ENCODE data around the gene TBKBP1.
"Not testable (repeated sequence)": the region's sequence is repeated elsewhere in the genome, so short reads cannot be mapped to it uniquely, and the experiment has no call there.

Gene TBKBP1

DNA sequence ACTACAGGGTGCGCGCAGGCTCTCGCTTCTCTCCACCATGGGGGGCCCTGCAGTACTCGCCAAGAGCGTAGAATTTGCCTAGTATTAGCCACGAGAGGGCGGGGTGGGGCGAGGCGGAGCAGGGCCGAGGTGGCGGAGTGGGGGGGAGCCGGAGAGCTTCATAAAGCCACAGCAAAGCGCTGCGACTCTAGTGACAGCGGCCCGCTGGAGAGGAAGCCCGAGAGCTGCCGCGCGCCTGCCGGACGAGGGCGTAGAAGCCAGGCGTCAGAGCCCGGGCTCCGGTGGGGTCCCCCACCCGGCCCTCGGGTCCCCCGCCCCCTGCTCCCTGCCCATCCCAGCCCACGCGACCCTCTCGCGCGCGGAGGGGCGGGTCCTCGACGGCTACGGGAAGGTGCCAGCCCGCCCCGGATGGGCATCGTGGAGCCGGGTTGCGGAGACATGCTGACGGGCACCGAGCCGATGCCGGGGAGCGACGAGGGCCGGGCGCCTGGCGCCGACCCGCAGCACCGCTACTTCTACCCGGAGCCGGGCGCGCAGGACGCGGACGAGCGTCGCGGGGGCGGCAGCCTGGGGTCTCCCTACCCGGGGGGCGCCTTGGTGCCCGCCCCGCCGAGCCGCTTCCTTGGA is 39.2 kb downstream of the TBKBP1 start, which contains the start of gene TBX21:
TBX21 (plus strand) TSS at position 190 of the 627 bp plus-strand sequence; CDS start at position 409, 219 bp downstream.
- no peak for DNase-seq

DNA sequence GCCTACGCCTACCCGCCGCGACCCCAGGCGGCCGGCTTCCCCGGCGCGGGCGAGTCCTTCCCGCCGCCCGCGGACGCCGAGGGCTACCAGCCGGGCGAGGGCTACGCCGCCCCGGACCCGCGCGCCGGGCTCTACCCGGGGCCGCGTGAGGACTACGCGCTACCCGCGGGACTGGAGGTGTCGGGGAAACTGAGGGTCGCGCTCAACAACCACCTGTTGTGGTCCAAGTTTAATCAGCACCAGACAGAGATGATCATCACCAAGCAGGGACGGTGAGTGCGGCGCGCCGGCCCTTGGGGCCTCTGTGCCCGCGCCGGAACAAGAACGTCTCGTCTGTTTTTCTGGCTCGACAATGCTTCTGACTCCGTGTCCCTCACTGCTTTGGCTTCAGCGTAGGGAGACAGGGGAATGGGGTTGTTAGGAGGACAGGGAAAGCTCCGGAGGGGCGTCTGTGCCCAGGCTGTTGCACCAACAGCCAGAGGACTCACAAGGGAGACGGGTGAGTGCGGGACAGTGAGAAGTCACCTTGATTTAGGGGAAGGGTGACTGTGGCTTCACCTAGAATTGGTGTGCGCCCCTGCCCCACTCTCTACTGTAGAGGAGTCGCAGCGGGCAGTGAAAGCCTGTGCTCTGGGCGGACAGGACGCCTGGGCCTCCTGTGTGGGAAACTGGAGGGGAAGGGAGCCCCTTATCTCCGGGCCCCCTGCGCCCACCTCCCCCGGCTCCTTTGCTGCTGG is 39.9 kb downstream of the TBKBP1 start:
- no peak for DNase-seq

DNA sequence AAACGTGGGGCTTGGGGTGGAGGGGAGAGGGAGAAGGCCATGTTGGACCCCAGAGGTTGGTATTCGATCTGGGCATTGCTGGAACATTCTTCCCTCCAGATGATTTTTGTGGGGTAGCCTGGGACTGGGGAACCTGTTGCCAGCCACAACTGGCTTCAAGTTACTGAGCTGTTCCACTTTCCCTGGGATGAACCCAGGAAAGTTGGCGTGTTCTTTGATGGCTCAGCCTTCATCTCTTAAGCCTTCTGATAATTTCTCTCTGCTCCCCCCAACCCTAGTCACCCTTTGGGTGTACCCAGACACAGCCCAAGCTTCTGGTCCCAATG is 41.1 kb downstream of the TBKBP1 start:
- no peak for DNase-seq

DNA sequence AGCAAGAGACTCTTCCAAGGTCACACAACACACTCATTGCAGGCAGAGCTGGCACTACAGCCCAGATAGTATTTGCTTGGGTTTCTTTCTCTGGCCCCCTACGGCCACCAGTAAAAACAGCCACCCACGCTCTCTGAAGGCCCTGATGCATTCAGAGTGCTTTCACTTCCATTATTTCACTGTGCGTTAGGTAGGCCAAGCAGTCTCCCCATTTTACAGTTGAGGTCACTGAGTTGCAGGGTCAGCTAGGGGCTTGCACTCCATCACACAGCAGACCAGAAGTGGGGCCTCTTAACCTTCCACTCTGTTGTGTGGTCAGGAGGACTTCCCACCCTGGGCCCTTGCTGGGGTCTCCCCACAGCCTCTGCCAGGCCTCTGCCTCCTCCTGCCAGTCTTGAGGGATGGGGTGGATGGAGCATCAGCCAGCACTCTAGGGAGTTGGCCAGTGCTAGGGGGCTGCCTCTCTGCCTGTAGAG is 41.6 kb downstream of the TBKBP1 start:
- DNase-seq = no peak

DNA sequence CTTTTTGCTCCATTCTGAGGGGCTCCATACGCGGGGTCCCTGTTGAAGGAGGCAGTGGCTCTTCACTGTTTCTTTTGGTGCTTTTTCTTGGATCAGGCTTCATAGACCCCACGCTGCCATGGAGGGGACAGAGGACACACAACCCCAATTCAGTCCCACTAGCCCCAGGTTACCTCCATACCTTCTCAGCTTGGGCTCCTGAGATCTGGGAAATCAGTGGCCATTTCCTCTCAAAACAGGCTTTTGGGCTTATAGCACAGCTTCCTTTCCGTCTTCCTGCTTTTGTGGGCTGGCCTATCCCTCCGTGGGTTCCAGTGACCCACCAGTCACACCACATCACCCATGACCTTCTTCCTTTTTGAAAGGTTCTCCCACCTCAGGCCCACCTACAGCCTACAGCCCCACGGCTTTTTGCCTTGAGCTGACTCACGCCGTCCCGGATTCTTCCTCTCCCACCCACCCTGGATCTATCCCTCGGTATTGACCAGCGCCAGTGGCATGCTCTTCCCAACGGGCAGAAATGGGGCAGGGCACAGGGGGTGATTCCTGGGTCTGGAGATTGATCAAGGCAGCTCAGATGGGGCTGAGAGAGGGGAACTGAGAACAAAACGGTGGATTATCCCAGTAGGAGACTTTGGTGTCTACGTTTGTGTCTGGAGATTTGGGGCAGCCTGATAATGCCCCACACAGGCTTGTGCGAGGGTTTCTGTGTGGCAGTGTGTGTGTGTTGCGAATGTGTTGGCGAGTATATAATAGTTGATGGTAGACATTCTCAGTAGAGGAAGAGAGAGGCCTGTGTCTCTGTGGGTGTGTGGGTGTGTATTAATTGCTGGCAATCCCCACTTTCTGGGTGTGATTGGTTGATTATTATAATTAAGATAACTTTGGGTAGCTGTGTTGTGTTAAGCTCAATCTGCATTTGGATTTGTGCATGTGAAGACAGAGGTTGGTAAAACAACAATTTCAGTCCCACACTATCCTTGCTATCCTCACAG is 42.8 kb downstream of the TBKBP1 start:
- no peak for DNase-seq

DNA sequence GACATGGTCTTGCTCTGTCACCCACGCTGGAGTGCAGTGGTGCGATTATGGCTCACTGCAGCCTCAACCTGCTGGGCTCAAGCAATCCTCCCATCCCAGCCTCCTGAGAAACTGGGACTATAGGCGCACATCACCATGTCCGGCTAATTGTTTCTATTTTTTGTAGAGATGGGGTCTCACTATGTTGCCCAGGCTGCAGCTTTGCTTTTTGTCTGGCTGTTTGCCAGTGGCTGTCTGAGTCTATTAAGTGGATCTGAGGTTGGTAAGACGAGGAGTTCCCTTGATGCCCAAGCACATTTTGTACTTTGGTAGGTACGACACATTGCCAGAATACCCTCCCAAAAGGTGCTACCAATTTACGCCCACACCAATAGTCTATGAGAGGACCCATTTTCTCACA is 44.2 kb downstream of the TBKBP1 start:
- DNase-seq = no peak

DNA sequence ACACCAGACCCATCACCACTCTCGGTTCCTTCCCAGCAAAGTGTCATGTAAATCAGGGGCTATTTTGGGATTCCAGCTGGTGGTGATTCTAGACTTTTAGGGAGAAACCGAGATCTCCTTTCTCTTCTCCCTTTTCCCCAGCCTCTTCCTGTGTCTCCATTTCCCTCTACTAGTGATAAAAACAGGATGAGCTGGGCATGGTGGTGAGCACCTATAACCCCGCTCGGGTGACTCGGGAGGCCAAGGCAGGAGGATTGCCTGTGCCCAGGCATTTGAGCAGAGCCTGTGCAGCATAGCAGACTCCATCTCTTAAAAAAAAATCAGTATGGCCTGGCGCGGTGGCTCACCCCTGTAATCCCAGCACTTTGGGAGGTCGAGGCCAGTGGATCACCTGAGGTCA is 45.2 kb downstream of the TBKBP1 start:
- no peak for DNase-seq

DNA sequence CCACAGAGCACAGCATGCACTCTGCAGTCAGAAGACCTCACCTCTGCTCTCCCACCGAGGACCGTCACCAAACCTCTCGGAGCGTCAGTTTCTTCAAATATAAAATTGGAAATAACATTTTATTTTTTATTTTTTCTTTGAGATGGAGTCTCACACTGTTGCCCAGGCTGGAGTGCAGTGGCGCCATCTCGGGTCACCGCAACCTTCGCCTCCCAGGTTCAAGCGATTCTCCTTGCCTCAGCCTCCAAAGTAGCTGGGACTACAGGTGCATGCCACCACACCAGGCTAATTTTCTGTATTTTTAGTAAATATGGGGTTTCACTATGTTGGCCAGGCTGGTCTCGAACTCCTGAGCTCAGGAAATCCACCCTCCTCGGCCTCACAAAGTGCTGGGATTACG is 46.0 kb downstream of the TBKBP1 start:
- not testable (repeated sequence) for DNase-seq

DNA sequence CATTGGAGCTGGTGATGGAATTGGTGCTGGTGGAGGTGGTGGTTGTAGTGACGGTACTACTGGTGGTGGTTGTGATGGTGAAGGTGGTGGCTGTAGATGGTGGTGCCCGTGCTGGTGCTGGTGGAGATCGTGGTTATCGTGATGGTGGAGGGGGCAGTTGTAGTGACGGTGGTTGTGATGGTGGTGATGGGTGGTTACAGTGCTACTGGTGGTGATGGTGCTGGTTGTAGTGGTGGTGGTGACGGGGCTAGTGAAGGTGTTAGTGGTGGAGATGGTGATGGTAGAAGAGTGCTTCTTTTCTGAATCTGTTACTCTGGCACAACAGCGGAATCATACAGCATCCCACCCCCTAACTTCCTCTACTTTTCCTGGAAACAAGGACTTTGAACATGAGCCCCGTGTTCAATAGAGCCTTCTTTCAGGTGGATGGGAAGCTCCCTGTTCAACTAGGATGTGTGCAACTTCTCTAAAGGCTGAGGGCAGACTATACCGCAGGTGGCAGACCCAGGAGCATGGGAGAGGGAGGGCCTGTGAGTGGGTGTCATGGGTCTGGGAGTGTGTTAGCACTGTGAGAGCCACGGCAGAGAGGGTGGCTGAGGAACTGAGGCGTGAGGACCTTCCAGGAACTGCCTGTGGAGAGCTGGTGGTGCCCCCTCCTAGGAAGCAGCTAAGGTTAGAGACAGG is 47.3 kb downstream of the TBKBP1 start:
- no peak for DNase-seq

DNA sequence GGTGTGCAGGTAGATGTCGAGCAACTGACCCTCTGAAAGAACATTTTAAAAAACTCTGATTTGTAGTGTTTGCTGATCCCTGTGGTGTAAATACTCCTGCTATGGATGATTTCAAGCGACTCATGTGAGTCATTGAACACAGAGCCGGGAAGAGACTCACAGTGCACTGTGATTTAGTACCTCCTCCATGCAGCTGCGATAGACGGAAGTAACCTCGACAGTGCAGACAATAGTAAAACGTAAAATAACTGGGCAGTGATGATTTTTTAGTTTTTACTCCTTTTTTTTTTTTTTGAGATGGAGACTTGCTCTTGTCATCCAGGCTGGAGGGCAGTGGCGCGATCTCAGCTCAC is 47.8 kb downstream of the TBKBP1 start:
- DNase-seq = no peak

DNA sequence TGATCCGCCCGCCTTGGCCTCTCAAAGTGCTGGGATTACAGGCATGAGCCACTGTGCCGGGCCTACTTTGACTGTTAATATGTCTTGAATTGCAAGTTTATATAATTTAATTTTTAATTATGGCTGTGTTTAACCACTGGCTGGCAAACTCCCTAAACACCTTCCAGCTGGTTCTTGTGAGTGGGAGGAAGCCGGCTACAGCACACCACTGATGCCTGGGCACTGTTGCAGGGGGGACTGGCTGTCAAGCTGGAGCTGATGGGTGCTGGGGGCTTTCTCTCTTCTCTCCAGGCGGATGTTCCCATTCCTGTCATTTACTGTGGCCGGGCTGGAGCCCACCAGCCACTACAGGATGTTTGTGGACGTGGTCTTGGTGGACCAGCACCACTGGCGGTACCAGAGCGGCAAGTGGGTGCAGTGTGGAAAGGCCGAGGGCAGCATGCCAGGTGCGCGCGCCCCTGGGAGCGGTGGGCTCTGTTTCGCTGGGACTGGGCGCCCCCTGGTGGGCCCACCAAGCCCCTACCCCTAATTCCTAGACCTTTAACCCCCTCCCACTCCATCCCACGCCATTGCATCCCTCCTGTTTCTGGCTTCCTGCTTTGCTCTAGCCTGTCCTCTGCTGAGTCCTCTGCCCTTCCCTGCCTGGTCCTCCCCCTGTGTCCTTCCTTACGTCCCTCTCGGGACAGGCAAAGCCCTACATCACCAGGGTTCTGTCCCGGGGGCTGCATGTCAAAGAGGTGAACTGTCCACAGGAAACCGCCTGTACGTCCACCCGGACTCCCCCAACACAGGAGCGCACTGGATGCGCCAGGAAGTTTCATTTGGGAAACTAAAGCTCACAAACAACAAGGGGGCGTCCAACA is 48.6 kb downstream of the TBKBP1 start:
- DNase-seq = no peak

DNA sequence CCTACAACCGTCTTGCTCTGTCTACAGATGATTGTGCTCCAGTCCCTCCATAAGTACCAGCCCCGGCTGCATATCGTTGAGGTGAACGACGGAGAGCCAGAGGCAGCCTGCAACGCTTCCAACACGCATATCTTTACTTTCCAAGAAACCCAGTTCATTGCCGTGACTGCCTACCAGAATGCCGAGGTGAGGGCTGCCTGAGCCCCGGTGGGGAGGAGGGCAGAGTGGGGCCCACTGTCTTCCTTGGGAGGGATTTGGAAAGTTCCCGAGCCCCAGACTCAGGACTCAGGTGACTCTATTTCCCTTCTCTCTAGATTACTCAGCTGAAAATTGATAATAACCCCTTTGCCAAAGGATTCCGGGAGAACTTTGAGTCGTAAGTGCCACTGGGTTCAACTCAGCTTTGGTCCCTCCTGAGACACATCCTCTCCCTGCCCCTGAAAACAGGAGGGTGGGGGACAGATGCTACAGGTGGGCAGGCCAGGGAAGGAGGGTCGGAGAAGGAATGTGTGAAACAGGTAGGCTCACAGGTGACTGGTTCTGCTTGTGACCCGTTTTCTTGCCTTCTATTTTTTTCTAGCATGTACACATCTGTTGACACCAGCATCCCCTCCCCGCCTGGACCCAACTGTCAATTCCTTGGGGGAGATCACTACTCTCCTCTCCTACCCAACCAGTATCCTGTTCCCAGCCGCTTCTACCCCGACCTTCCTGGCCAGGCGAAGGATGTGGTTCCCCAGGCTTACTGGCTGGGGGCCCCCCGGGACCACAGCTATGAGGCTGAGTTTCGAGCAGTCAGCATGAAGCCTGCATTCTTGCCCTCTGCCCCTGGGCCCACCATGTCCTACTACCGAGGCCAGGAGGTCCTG is 50.4 kb downstream of the TBKBP1 start:
- DNase-seq = no peak

DNA sequence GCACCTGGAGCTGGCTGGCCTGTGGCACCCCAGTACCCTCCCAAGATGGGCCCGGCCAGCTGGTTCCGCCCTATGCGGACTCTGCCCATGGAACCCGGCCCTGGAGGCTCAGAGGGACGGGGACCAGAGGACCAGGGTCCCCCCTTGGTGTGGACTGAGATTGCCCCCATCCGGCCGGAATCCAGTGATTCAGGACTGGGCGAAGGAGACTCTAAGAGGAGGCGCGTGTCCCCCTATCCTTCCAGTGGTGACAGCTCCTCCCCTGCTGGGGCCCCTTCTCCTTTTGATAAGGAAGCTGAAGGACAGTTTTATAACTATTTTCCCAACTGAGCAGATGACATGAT is 51.0 kb downstream of the TBKBP1 start:
- DNase-seq = no peak

DNA sequence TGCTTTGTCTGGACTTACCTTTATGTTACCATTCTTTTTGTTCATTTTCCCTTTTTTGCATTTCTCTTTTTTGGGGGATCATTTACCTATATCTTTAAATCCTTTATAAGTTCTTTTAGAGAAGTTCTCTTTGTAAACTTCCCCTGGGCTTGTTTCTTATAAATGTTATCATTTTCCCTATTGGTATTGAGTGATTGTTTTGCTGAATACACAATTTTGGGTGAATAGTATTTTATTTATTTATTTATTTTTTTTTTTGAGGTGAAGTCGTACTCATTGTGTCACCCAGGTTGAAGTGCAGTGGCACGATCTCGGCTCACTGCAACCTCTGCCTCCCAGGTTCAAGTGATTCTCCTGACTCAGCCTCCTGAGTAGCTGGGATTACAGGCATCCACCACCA is 57.5 kb downstream of the TBKBP1 start:
- no peak for DNase-seq

DNA sequence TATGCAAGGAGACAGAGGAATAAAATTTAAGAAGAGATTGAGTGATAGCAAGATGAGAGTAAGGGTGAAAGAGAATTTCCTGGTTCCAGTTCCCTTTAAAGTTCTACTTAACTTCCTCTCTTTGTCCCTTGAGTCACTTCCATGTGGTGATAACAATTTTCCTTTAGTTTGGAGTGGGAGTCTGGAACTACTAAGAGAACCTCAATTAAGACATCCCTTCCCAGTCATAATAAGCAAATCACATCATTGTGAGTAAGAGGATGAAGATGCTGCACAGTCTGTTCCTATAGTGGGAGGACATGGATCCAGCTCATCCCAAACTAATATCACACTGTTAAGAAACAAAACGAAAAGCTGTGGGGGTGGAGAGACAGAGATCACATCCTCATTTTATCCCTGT is 63.4 kb downstream of the TBKBP1 start:
- no peak for DNase-seq

DNA sequence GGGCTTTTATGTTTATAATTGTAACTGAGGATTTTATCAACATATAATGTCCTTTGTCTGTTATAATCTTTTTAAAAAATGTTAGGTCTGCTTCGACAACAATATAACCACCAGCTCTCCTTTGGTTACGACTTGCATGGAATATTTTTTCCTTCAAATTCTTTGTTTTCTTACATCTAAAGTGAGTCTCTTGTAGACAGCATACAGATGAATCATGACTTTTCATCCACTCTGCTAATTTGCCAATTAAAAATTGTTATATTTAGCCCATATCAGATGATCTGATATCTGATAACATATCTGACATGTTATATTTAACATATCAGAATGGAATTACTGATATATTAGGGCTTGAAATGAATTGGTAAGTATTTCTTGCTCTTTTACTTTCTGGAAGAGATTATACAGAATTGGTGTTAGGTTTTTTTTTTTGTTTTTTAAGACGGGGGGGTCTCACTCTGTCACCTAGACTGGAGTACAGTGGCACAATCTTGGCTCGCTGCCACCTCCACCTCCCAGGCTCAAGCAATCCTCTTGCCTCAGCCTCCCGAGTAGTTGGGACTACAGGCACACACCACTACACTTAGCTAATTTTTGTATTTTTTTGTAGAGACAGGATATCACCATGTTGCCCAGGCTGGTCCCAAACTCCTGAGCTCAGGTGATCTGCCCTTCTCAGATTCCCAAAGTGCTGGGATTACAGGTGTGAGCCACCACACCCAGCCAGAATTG is 66.6 kb downstream of the TBKBP1 start:
- no peak for DNase-seq

Measured in hippocampal formation (tissue), 2 donors.